NK-92 treated with Interleukin-12 subunit alpha and Interleukin-12 subunit beta, amount 100 ng/mL, for 24 hours (cell line): Measurements from ENCODE around the gene MAN1A1.

Experiments used
- DNase-seq: peaks from one replicate; lab custom pipeline; 2025; lab: John Stamatoyannopoulos, UW

The MAN1A1 gene

GRCh38 chr6:119270545-119270944 is 79.0 kb downstream of the MAN1A1 start:
- DNase-seq: no peak

GRCh38 chr6:119269266-119270103 is 80.1 kb downstream of the MAN1A1 start:
- no peak for DNase-seq

- no peak for DNase-seq
Measured at GRCh38 chr6:119267126-119267905, 82.2 kb downstream of the MAN1A1 start.

GRCh38 chr6:119264854-119265397 is 84.6 kb downstream of the MAN1A1 start:
- DNase-seq: no peak

- DNase-seq: no peak
Measured at GRCh38 chr6:119262612-119263011, 86.9 kb downstream of the MAN1A1 start.

- no peak for DNase-seq
Measured at GRCh38 chr6:119261944-119262284, 87.6 kb downstream of the MAN1A1 start.

GRCh38 chr6:119259027-119259426 is 90.5 kb downstream of the MAN1A1 start:
- no peak for DNase-seq

- DNase-seq: no peak
Measured at GRCh38 chr6:119257726-119258125, 91.8 kb downstream of the MAN1A1 start.

GRCh38 chr6:119256978-119257462 is 92.5 kb downstream of the MAN1A1 start:
- no peak for DNase-seq

GRCh38 chr6:119256392-119256791 is 93.2 kb downstream of the MAN1A1 start:
- no peak for DNase-seq

- DNase-seq: no peak
Measured at GRCh38 chr6:119255492-119255891, 94.1 kb downstream of the MAN1A1 start.

- no peak for DNase-seq
Measured at GRCh38 chr6:119250036-119250435, 99.5 kb downstream of the MAN1A1 start.

GRCh38 chr6:119249319-119249718 is 100.2 kb downstream of the MAN1A1 start:
- DNase-seq: no peak

- no peak for DNase-seq
Measured at GRCh38 chr6:119247504-119247903, 102.1 kb downstream of the MAN1A1 start.

- no peak for DNase-seq
Measured at GRCh38 chr6:119243657-119244056, 105.9 kb downstream of the MAN1A1 start.

- no peak for DNase-seq
Measured at GRCh38 chr6:119243037-119243436, 106.5 kb downstream of the MAN1A1 start.

GRCh38 chr6:119241540-119242309 is 107.8 kb downstream of the MAN1A1 start:
- DNase-seq: no peak

GRCh38 chr6:119241111-119241465 is 108.5 kb downstream of the MAN1A1 start:
- DNase-seq: no peak

- no peak for DNase-seq
Measured at GRCh38 chr6:119240257-119241110, 109.1 kb downstream of the MAN1A1 start.

- DNase-seq: no peak
Measured at GRCh38 chr6:119237177-119237715, 112.3 kb downstream of the MAN1A1 start.

GRCh38 chr6:119234941-119235340 is 114.6 kb downstream of the MAN1A1 start:
- no peak for DNase-seq
